ENCODE measurements around the gene GRIA4.

DNA sequence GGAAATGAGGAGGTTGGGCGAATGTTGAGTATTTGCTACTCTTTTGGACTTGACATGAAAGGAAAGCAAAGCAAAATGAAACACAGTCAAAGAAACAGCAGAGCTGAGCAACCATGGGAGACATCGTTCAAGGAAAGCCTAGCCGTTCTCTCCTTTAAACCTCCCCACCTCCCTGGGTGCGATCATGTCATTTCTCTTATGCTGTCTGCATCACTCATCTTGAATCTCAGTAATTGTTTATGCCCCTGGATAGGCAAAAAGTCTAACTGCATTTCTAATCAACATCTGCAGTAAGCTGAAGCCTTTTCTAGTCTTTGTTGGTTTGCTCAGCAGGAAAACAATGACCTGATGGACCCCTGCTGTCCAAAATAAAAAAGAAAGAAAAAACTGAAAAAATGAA, 305.1 kb downstream of the GRIA4 start:
- no peak for TF ChIP-seq GATA2 (IDR thresholded peaks at IDR 0.05; ENCODE audit: low read depth, low read length)
- no peak for TF ChIP-seq GATA3 (IDR thresholded peaks at IDR 0.05; ENCODE audit: low read depth, low read length)
